ENCODE measurements around the gene CD96.

The CD96 gene

GRCh38 chr3:111681661-111682426 lies 139.8 kb downstream of the CD96 start:
- DNase-seq, result no peak

DNA sequence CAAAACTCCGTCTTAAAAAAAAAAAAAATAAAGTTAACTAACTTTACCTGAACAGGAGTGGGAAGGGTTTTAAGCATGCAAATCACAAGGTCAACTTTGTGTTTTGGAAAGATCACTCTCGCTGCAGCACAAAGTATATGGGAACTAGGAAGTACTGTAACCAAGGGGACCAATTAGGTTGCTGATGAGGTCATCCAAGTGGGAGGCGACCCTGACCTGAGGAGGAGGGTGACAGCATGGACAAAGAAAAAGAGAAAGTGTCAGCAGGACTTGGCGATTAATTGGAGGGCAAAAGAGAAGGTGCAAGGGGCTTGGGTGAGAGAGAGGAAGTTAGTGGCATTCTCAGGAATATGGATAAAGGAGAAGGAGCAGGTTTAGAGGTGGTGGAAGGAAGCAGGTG lies 142.6 kb downstream of the CD96 start:
- DNase-seq, result no peak

GRCh38 chr3:111688190-111688800 lies 146.3 kb downstream of the CD96 start:
- DNase-seq, result no peak

DNA sequence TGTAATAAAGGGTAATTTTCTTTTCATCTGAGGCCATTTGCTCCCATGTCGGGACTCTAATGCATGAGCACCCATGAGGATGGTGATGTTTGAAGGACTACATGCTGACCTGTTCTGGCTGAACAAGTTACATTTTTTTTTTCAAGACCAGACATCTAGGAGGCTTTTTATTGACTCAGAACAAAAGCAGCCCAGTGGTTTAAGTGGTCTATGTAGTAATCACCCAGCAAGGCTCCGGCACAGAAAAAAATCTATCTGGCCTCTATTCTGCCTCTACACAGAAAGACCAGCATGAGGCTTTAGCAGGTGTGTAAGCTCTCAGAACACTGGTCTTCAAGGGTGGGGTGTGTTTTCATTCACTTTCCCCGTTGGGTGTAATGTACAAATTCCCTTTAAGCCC lies 148.2 kb downstream of the CD96 start:
- DNase-seq, result no peak

- DNase-seq, result no peak
Observed at GRCh38 chr3:111691293-111691909, 149.4 kb downstream of the CD96 start.

GRCh38 chr3:111692593-111693552 lies 150.9 kb downstream of the CD96 start:
- no peak for DNase-seq

GRCh38 chr3:111694471-111694870 lies 152.5 kb downstream of the CD96 start:
- DNase-seq, result no peak

- no peak for DNase-seq
Observed at GRCh38 chr3:111695636-111696117, 153.7 kb downstream of the CD96 start.

DNA sequence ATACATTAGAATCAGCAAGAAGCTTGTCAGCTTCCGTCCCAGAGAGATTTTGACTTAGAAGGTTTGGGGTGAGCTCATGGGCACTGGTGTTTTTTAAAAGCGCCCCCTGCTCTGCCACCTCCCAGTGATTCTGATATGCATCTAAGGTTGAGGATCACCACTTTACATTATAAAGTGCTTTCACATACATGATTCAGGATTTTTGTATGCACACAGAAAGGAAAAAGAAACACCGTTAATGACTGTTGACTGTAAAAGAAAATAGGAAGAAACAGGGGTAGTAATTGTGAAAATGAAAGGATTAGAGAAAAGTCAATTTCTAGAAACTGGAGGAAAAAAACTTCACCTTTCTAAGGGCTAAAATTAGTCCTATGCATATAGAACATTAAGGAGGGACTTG lies 158.1 kb downstream of the CD96 start:
- no peak for DNase-seq

DNA sequence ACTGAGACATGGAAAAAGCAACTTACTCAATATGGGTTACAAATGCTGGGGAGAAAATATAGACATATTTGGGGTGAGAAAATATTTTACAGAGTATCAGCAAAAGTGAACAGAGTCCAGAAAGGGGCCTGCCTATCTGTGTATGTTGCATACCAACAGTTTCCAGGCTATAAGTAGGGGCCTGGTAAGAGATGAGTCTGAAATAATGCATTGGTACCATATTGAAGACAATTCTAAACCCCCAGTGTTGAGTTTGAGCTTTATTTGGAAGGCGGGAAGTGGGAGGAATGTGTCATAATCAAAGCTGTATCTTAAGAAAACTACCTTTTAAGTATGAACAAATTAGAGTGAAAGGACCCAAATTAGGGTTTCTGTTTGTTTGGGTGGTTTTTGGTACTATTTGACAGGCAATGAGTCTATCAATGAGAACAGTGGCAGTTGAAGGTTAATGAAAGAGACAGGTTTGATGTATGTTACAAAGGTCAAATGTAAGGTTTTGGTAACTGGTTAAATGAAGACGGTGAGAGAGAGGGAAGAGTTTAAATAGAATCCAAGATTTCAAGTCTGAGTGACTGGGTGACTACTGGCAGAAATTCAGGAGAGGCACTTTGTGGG lies 159.4 kb downstream of the CD96 start:
- no peak for DNase-seq

Measured in retina (tissue), 1 donor.